Eye (tissue), 1 donor: ENCODE measurements around the gene GDF10.

Source experiments
- DNase-seq: peaks from one replicate; pipeline ENCODE4 v3.0.0-alpha.2; 2015

Gene GDF10

GRCh38 chr10:47318706-47319105, 18.7 kb downstream of the GDF10 start:
- no peak for DNase-seq

- no peak for DNase-seq
These were observed 19.8 kb downstream of the GDF10 start for GRCh38 chr10:47319784-47320183.

GRCh38 chr10:47320812-47321211, 20.8 kb downstream of the GDF10 start:
- no peak for DNase-seq

GRCh38 chr10:47321521-47322195, 21.7 kb downstream of the GDF10 start:
- no peak for DNase-seq

- DNase-seq, result no peak
These were observed 22.5 kb downstream of the GDF10 start, which contains the start of gene GDF2 for GRCh38 chr10:47322300-47323061. Gene GDF2 (plus strand): TSS chr10:47322454. CDS start chr10:47322669, 215 bp downstream.

- DNase-seq, result no peak
These were observed 23.1 kb downstream of the GDF10 start for GRCh38 chr10:47323087-47323486.

- no peak for DNase-seq
These were observed 23.8 kb downstream of the GDF10 start for GRCh38 chr10:47323636-47324296.

- no peak for DNase-seq
These were observed 25.6 kb downstream of the GDF10 start for GRCh38 chr10:47325303-47326291.

- DNase-seq, result no peak
These were observed 26.4 kb downstream of the GDF10 start for GRCh38 chr10:47326306-47326926.

GRCh38 chr10:47326927-47327330, 26.9 kb downstream of the GDF10 start:
- no peak for DNase-seq

- no peak for DNase-seq
These were observed 29.9 kb downstream of the GDF10 start for GRCh38 chr10:47329855-47330254.

- no peak for DNase-seq
These were observed 30.4 kb downstream of the GDF10 start for GRCh38 chr10:47330366-47330765.

- no peak for DNase-seq
These were observed 30.8 kb downstream of the GDF10 start for GRCh38 chr10:47330804-47331203.

- DNase-seq, result no peak
These were observed 31.5 kb downstream of the GDF10 start for GRCh38 chr10:47331491-47331890.

GRCh38 chr10:47331954-47332353, 32.0 kb downstream of the GDF10 start:
- no peak for DNase-seq

- DNase-seq, result no peak
These were observed 32.4 kb downstream of the GDF10 start for GRCh38 chr10:47332371-47332770.

GRCh38 chr10:47332946-47333345, 32.9 kb downstream of the GDF10 start:
- DNase-seq, result no peak

GRCh38 chr10:47333532-47333931, 33.5 kb downstream of the GDF10 start:
- no peak for DNase-seq

- no peak for DNase-seq
These were observed 34.7 kb downstream of the GDF10 start for GRCh38 chr10:47334466-47335295.

GRCh38 chr10:47335906-47336305, 35.9 kb downstream of the GDF10 start:
- DNase-seq, result no peak
